Parathyroid adenoma (tissue), 2 donors: ENCODE measurements around the gene RXFP2.

Experiments used
- H2AFZ ChIP-seq: fragments of 300-600 bp; sonication (generic); one replicate; pipeline ENCODE4 v1.7.0; 2017; ENCODE audit warnings: antibody characterized with exemption, mild to moderate bottlenecking
- H3K27ac ChIP-seq: fragments of 300-600 bp; sonication (generic); one replicate; pipeline ENCODE4 v1.7.0; 2017
- H3K27me3 ChIP-seq: fragments of 300-600 bp; sonication (generic); one replicate; pipeline ENCODE4 v1.7.0; 2017; ENCODE audit warnings: low read length; ENCODE audit not compliant: control insufficient read depth, insufficient read depth
- H3K36me3 ChIP-seq: fragments of 300-600 bp; sonication (generic); one replicate; pipeline ENCODE4 v1.7.0; 2017; ENCODE audit warnings: low read length; ENCODE audit not compliant: control insufficient read depth, insufficient read depth
- H3K4me1 ChIP-seq: fragments of 300-600 bp; sonication (generic); one replicate; pipeline ENCODE4 v1.7.0; 2017; ENCODE audit warnings: control low read depth
- H3K4me2 ChIP-seq: fragments of 300-600 bp; sonication (generic); one replicate; pipeline ENCODE4 v1.7.0; 2017; ENCODE audit warnings: low read length
- H3K4me3 ChIP-seq: fragments of 300-600 bp; sonication (generic); one replicate; pipeline ENCODE4 v1.7.0; 2017; ENCODE audit warnings: low read depth, low read length
- H3K79me2 ChIP-seq: fragments of 300-600 bp; sonication (generic); one replicate; pipeline ENCODE4 v1.7.0; 2017; ENCODE audit warnings: control low read depth
- H3K9ac ChIP-seq: fragments of 300-600 bp; sonication (generic); one replicate; pipeline ENCODE4 v1.7.0; 2017; ENCODE audit warnings: mild to moderate bottlenecking
- H3K9me3 ChIP-seq: fragments of 300-600 bp; sonication (generic); one replicate; pipeline ENCODE4 v1.7.0; 2017; ENCODE audit warnings: low read length; ENCODE audit not compliant: control insufficient read depth
- TF ChIP-seq, protein P1 (sequence below): fragments of 300-600 bp; sonication (generic); IDR thresholded peaks from one replicate; pipeline ENCODE4 v1.7.0; 2017; ENCODE audit warnings: antibody characterized with exemption, mild to moderate bottlenecking
- donor health status: primary hyperparathyroidism.

RXFP2 gene

DNA sequence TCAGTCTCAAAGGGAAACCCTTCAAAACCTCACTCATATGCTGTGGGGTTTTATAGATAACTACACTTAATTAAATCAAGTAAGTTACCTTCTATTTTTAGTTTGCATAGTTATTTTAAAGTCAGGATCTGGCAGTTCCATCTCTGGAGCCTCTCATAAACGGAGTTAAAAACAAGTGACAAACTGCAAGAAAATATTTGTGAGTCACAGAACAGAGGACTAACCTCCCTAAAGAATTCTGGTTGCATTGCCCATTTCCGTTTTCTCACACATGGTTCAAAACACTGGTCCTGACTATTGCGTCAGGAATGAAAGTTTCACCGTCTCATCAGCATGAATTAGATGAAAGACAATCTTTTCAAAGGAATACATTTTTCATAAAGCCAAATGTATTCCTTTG lies 10.6 kb downstream of the RXFP2 start:
- TF ChIP-seq, protein P1, sequence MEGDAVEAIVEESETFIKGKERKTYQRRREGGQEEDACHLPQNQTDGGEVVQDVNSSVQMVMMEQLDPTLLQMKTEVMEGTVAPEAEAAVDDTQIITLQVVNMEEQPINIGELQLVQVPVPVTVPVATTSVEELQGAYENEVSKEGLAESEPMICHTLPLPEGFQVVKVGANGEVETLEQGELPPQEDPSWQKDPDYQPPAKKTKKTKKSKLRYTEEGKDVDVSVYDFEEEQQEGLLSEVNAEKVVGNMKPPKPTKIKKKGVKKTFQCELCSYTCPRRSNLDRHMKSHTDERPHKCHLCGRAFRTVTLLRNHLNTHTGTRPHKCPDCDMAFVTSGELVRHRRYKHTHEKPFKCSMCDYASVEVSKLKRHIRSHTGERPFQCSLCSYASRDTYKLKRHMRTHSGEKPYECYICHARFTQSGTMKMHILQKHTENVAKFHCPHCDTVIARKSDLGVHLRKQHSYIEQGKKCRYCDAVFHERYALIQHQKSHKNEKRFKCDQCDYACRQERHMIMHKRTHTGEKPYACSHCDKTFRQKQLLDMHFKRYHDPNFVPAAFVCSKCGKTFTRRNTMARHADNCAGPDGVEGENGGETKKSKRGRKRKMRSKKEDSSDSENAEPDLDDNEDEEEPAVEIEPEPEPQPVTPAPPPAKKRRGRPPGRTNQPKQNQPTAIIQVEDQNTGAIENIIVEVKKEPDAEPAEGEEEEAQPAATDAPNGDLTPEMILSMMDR: no peak

DNA sequence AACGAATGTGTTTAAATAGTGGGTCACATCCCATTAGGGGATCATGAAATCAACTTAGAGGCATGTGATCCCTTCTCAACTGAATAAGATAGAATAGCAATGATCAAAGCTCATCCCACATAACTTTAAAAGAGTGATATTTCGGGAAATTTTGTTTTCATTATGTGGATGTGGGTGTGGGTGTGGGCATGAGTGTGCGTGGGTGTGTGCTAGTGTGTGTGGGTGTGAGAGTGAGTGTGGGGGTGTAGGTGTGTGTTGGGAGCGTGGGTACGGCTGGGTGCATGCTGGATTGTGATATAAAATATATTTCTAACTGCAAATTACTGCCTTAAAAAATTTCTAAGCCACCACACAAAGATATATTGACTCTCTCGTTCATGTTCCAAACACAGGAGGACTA lies 15.9 kb downstream of the RXFP2 start:
- no peak overlapping the region for H2AFZ ChIP-seq
- no peaks in the 10 kb centered on the region for H3K79me2 ChIP-seq
- TF ChIP-seq, protein P1: no peak
- H3K9ac ChIP-seq: no peak overlapping the region
- H3K27ac ChIP-seq: no peak overlapping the region
- H3K36me3 ChIP-seq: no peaks in the 10 kb centered on the region
- no peaks in the 10 kb centered on the region for H3K4me1 ChIP-seq
- H3K4me2 ChIP-seq: no peak overlapping the region
- no peaks in the 10 kb centered on the region for H3K9me3 ChIP-seq
- H3K27me3 ChIP-seq: no peaks in the 10 kb centered on the region
- H3K4me3 ChIP-seq: no peak overlapping the region

More for the DNA sequence above, 10.6 kb downstream of the RXFP2 start:
- H3K4me2 ChIP-seq: no peak overlapping the region
- no peak overlapping the region for H3K4me3 ChIP-seq
- H3K36me3 ChIP-seq: no peaks in the 10 kb centered on the region
- H3K79me2 ChIP-seq: no peaks in the 10 kb centered on the region
- H3K9ac ChIP-seq: no peak overlapping the region
- no peaks in the 10 kb centered on the region for H3K27me3 ChIP-seq
- no peaks in the 10 kb centered on the region for H3K9me3 ChIP-seq
- H3K27ac ChIP-seq: no peak overlapping the region
- H3K4me1 ChIP-seq: no peaks in the 10 kb centered on the region
- H2AFZ ChIP-seq: no peak overlapping the region

DNA sequence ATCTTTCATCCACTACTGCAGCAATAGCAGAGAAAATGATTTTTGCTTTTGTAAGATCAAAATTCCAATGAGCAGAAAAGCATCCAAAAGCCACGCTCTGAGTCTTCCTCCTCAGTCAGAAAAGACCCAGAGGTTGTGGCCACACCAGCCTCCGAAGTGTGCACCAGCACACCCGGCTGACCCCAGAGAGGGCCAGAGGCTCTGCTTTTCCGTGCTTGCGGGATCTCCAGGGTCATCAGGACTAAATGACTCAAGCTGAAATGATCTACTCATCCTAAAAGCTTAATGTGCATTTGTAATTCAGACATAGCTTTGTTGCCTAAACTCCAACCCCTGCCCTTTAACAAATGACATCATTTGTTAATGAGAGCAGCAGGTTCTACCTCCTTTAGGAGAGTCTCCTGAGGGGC lies 16.5 kb downstream of the RXFP2 start:
- Histone ChIP-seq H3K36me3 (no peaks in the 10 kb centered on the region), H3K9ac (no peak overlapping the region), H3K4me3 (no peak overlapping the region), H3K9me3 (no peaks in the 10 kb centered on the region), H3K79me2 (no peaks in the 10 kb centered on the region), H2AFZ (no peak overlapping the region), H3K4me1 (no peaks in the 10 kb centered on the region), H3K4me2 (no peak overlapping the region), H3K27me3 (no peaks in the 10 kb centered on the region), H3K27ac (no peak overlapping the region)
- TF ChIP-seq, protein P1: no peak

DNA sequence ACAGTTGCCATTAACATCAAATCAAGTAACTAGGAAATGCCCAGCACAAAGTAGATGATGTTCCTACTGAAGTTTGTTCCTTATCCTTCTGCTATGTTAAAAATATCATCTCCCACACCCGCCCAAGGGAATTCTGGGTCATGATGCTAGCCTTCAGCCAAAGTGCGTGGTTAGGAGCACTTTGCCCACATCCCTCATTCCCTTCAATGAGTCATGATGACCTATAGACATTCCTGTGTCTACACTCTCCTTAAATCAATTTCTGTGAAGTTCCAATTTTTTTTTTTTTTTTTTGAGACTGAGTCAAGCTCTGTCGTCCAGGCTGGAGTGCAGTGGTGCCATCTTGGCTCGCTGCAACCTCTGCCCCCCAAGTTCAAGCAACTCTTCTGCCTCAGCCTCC lies 17.0 kb downstream of the RXFP2 start:
- TF ChIP-seq, protein P1: no peak
- H3K4me3 ChIP-seq: no peak overlapping the region
- H2AFZ ChIP-seq: no peak overlapping the region
- H3K27me3 ChIP-seq: no peaks in the 10 kb centered on the region
- H3K27ac ChIP-seq: no peak overlapping the region
- no peaks in the 10 kb centered on the region for H3K4me1 ChIP-seq
- no peak overlapping the region for H3K4me2 ChIP-seq
- no peaks in the 10 kb centered on the region for H3K36me3 ChIP-seq
- no peaks in the 10 kb centered on the region for H3K79me2 ChIP-seq
- no peak overlapping the region for H3K9ac ChIP-seq
- no peaks in the 10 kb centered on the region for H3K9me3 ChIP-seq

DNA sequence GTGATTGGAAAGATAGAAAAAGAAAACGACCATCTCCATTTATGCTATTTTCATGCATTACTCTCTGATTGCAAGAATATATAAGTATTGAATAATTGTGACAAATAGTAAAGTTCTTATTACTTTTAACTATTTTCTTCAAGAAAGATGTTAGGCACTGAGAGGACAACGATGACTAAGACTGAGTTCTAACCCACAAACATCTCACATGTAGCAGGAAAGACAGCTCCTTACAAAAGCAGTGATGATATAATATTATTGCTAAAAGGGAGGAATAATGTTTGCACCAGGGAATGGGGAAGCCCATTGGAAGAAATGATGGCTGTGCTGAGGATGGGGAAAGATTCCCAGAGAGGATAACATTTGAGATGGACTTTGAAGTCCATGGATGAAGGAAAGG lies 22.6 kb downstream of the RXFP2 start:
- Histone ChIP-seq H3K27me3 (no peaks in the 10 kb centered on the region), H3K27ac (no peak overlapping the region), H3K4me1 (no peaks in the 10 kb centered on the region), H3K9ac (no peak overlapping the region), H3K36me3 (no peaks in the 10 kb centered on the region), H3K4me2 (no peak overlapping the region), H3K79me2 (no peaks in the 10 kb centered on the region), H2AFZ (no peak overlapping the region), H3K4me3 (no peak overlapping the region), H3K9me3 (no peaks in the 10 kb centered on the region)
- TF ChIP-seq, protein P1: no peak
